Measurements from ENCODE around the gene METTL21A. TPM values are rescaled to one million over a fixed set of nuclear protein-coding genes. Genes with fewer than 3 reads are reported as not detected.
"Not testable (repeated sequence)": the region's sequence is repeated elsewhere in the genome, so short reads cannot be mapped to it uniquely, and the experiment has no call there.

METTL21A gene
- total RNA-seq, 2 experiments from 2014 or later: 18.6 to 19.0 TPM

DNA sequence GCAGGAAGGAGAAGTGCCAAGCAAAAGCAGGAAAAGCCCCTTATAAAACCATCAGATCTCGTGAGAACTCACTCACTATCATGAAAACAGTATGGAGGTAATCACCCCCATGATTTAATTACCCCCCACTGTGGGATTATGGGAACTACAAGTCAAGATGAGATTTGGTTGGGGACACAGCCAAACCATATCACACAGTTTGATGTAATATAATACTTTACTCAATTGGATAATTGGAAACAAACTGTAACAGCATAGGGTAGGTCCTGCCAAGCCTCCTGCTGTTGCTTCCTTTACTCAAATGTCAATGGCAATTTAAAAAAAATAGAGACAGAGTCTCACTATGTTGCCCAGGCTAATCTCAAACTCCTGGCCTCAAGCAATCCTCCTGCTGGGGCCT lies 15.5 kb upstream of the METTL21A start:
- intact Hi-C loops (cut with micrococcal nuclease): no loop called here
- DNase-seq: no peak
- H3K36me3 Mint-ChIP-seq (ENCODE audit: low read depth): no peaks in the 10 kb centered on the region
- no peak overlapping the region for H3K27ac Mint-ChIP-seq
- H3K9me3 Mint-ChIP-seq: peaks cover 14% of the 10 kb centered on the region
- no peaks in the 10 kb centered on the region for H3K27me3 Mint-ChIP-seq (ENCODE audit: low read depth)
- H3K4me1 Mint-ChIP-seq (ENCODE audit: low read depth): no peaks in the 10 kb centered on the region
- CTCF ChIA-PET: no interaction called here
- no peak overlapping the region for H3K4me3 Mint-ChIP-seq

DNA sequence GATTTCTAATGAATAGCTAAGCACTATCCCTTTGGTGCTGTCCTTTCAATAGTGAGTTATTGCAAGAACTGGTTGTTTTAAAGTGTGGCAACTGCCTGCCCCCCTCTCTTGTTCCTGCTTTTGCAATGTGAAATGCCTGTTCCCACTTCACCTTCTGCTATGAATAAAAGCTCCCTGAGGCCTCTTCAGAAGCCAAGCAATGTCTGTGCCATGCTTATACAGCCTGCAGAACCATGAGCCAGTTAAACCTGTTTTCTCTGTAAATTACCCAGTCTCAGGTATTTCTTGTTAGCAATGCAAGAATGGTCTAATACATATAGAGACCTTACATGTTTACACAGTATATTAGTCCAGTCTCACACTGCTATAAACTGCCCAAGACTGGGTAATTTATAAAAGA lies 15.0 kb upstream of the METTL21A start:
- H3K4me1 Mint-ChIP-seq (ENCODE audit: low read depth): no peaks in the 10 kb centered on the region
- H3K27me3 Mint-ChIP-seq (ENCODE audit: low read depth): no peaks in the 10 kb centered on the region
- CTCF ChIA-PET: no interaction called here

DNA sequence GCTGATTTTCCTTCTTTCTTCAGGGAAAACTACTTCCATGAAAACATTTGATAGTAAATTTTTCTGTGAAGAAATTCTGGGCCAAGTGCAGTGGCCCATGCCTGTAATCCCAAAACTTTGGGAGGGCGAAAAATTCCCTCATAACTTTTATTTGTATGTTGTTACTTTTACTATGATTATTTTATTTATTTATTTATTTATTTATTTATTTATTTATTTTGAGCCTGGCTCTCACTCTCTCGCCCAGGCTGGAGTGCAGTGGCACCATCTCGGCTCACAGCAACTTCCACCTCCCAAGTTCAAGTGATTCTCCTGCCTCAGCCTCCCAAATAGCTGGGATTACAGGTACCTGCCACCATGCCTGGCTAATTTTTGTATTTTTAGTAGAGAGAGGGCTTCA lies 14.1 kb upstream of the METTL21A start:
- H3K4me1 Mint-ChIP-seq (ENCODE audit: low read depth); H3K27ac Mint-ChIP-seq; intact Hi-C loops (cut with micrococcal nuclease); DNase-seq; H3K36me3 Mint-ChIP-seq (ENCODE audit: low read depth); H3K27me3 Mint-ChIP-seq (ENCODE audit: low read depth); H3K4me3 Mint-ChIP-seq: not testable (repeated sequence)
- CTCF ChIA-PET: interaction anchor here (1.3 kb wide), 1 partner anchor 13 kb away, joined by 3 read pairs; no protein-coding TSS in a partner anchor
- H3K9me3 Mint-ChIP-seq: peaks cover 14% of the 10 kb centered on the region

More for the DNA sequence above, 15.0 kb upstream of the METTL21A start:
- H3K4me3 Mint-ChIP-seq: no peak overlapping the region
- no peak for DNase-seq
- H3K9me3 Mint-ChIP-seq: peaks cover 14% of the 10 kb centered on the region
- H3K27ac Mint-ChIP-seq: no peak overlapping the region
- H3K36me3 Mint-ChIP-seq (ENCODE audit: low read depth): no peaks in the 10 kb centered on the region
- intact Hi-C loops (cut with micrococcal nuclease): no loop called here

DNA sequence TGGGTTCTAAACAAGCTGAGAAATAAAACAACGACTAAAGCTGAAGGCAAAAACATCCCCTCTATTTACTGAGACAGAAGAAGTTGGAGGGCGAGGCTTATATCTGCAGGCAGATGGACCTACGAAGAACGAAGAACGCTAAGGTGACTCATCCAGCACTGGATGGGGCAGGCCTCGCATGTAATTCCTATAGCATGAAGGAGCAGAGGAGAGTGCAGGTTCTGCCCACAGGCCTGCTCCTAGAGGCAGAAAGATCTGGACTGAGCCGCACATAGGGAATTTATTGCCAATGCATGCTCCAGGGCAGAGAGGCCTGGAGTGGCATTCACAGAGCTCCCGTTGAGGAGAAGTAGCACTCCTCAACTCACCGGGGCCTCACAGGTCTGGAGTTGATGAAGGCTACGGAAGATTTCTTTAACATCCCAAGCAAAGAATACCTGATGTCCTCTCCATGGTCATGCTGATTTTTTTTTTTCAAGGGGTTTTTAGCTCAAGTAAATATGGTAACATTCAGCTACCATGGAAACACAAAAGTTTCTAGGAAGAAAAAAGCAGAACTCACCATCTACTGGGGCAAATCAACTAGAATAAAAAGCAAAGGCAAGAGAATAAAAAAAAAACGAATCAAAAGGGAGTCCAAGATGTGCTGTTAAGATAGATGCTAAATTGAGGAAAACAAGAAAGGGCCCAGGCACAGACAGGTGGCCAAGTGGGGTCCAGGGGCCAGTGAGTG lies 10.4 kb upstream of the METTL21A start:
- Mint-ChIP-seq H3K4me1 (ENCODE audit: low read depth) (peaks cover 7% of the 10 kb centered on the region), H3K9me3 (peaks cover 7% of the 10 kb centered on the region), H3K4me3 (no peak overlapping the region), H3K27me3 (ENCODE audit: low read depth) (no peaks in the 10 kb centered on the region), H3K36me3 (ENCODE audit: low read depth) (no peaks in the 10 kb centered on the region), H3K27ac (no peak overlapping the region)
- intact Hi-C loops (cut with micrococcal nuclease): no loop called here
- no peak for DNase-seq
- CTCF ChIA-PET: interaction anchor here (1.1 kb wide), 1 partner anchor 12 kb away, joined by 5 read pairs; no protein-coding TSS in a partner anchor

DNA sequence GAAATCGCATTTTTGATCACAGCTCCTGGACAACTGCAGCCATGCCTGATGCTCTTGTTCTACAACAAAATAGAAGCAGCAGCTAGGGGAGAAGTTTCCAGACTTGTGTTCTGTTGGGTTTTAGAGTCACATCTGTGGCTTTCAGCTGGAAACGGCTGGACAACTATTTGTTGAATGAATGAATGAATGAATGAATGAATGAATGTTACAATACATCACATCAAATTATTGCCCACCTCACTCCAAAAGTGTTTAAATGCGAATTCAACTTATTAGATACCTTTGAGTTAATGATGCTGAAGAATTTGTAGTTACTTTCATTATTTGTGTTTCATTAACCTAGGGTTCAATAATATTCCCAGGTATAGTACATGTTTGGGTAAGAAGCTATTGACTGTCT lies 8.5 kb upstream of the METTL21A start:
- intact Hi-C loops (cut with micrococcal nuclease): no loop called here
- Mint-ChIP-seq H3K27me3 (ENCODE audit: low read depth) (no peaks in the 10 kb centered on the region), H3K27ac (no peak overlapping the region), H3K9me3 (no peaks in the 10 kb centered on the region), H3K4me3 (no peak overlapping the region), H3K36me3 (ENCODE audit: low read depth) (no peaks in the 10 kb centered on the region), H3K4me1 (ENCODE audit: low read depth) (peaks cover 7% of the 10 kb centered on the region)
- no peak for DNase-seq
- CTCF ChIA-PET: interaction anchor here (0.6 to 1.9 kb wide), 4 partner anchors 338 to 1290 kb away, joined by 3 to 4 read pairs (median 4); no protein-coding TSS in a partner anchor

DNA sequence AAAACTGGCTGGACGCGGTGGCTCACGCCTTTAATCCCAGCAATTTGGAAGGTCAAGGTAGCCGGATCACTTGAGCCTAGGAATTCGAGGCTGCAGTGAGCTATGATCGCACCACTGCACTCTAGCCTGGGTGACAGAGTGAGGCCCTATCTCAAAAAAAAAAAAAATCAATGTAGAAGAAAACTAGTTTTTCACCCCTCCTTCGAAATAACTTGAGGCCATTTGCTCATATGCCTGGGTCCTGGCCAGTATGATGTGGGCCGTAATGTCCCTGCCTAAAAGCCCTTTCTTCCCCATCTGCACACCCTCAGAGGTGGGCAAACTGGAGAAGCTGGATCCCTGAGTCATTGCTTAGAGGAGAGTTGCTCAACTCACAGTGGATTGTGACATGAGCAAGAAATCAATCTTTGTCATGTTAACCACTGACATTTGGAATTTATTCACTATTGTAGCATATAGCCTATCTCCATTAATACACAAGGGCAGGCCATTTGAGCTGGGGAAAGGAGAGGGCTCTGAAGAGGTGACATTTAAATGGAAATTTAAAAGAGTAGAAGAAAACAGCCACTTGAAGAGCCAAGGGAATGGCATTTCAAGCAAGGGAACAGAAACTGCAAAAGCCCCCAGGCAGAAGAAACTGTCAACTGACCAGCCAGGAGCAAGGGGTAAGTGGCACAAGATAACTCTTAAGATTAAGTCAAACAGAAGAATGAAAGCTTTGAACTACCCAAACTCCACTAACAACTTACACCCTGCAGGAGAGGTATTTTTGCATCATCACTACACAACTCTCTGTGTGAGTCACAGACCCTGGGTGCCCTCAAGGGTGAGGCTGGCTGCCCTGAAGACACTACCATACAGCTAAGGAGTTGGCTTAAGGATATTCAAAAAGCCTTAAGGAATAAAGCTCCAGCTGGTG lies 7.6 kb upstream of the METTL21A start:
- H3K9me3 Mint-ChIP-seq: no peaks in the 10 kb centered on the region
- no peaks in the 10 kb centered on the region for H3K36me3 Mint-ChIP-seq (ENCODE audit: low read depth)
- no peak overlapping the region for H3K4me3 Mint-ChIP-seq
- no peak overlapping the region for H3K27ac Mint-ChIP-seq
- CTCF ChIA-PET: interaction anchor here (0.6 to 1.9 kb wide), 5 partner anchors 111 to 1291 kb away, joined by 3 to 6 read pairs (median 3); no protein-coding TSS in a partner anchor
- intact Hi-C loops (cut with micrococcal nuclease): no loop called here
- DNase-seq: peak; percentile 28
- H3K4me1 Mint-ChIP-seq (ENCODE audit: low read depth): peaks cover 7% of the 10 kb centered on the region
- no peaks in the 10 kb centered on the region for H3K27me3 Mint-ChIP-seq (ENCODE audit: low read depth)

DNA sequence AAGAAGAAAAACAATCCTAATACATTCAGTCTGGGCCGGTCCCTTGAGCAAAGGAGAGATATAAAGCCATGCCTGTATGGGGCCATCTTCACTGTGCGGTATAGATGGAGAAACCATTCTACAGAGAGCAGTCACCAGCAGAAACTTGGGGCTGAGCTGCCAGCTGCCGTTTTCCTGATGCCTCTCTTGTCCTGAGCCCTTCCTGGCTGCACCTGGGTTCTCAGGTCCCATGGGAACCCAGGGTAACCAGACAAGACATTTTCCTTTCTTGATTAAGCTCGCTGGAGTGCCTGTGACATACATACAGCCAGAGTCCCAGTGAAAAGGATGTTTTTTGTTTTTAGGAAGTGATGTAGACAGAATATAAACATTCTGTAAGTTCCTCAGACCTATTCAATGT lies 5.3 kb upstream of the METTL21A start:
- Mint-ChIP-seq H3K4me1 (ENCODE audit: low read depth) (peaks cover 24% of the 10 kb centered on the region), H3K27ac (no peak overlapping the region), H3K4me3 (no peak overlapping the region), H3K9me3 (no peaks in the 10 kb centered on the region), H3K27me3 (ENCODE audit: low read depth) (no peaks in the 10 kb centered on the region), H3K36me3 (ENCODE audit: low read depth) (no peaks in the 10 kb centered on the region)
- intact Hi-C loops (cut with micrococcal nuclease): no loop called here
- CTCF ChIA-PET: interaction anchor here (1.5 kb wide), 1 partner anchor 410 kb away, joined by 5 read pairs; no protein-coding TSS in a partner anchor
- DNase-seq: no peak

DNA sequence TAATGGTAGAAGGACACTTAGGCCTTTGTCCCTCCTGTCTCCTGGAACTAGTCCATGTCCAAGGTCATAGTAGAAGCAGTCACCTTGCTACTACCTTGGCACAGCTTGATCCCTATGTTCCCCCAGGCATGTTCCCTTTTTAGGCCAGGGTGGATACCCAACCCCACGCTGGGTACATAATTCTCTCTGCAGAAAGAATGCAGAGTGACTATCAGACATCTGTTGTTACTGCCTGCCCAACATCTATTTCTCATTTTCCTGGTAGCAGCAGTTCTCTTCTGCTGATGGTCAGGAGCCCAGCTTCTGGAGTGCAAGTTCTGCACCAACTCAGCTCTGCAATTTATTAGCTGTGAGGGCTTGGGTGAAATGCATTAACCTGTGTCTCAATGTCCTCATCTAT lies 4.4 kb upstream of the METTL21A start:
- DNase-seq: no peak
- Mint-ChIP-seq H3K27me3 (ENCODE audit: low read depth) (no peaks in the 10 kb centered on the region), H3K9me3 (no peaks in the 10 kb centered on the region), H3K4me1 (ENCODE audit: low read depth) (peaks cover 24% of the 10 kb centered on the region), H3K36me3 (ENCODE audit: low read depth) (no peaks in the 10 kb centered on the region), H3K27ac (no peak overlapping the region), H3K4me3 (no peak overlapping the region)
- CTCF ChIA-PET: interaction anchor here (0.7 to 2.2 kb wide), 5 partner anchors 53 to 443 kb away, joined by 3 to 5 read pairs (median 4); no protein-coding TSS in a partner anchor
- intact Hi-C loops (cut with micrococcal nuclease): loop anchor here (5.0 kb wide), 1 partner anchor 297 kb away; no protein-coding TSS in a partner anchor

DNA sequence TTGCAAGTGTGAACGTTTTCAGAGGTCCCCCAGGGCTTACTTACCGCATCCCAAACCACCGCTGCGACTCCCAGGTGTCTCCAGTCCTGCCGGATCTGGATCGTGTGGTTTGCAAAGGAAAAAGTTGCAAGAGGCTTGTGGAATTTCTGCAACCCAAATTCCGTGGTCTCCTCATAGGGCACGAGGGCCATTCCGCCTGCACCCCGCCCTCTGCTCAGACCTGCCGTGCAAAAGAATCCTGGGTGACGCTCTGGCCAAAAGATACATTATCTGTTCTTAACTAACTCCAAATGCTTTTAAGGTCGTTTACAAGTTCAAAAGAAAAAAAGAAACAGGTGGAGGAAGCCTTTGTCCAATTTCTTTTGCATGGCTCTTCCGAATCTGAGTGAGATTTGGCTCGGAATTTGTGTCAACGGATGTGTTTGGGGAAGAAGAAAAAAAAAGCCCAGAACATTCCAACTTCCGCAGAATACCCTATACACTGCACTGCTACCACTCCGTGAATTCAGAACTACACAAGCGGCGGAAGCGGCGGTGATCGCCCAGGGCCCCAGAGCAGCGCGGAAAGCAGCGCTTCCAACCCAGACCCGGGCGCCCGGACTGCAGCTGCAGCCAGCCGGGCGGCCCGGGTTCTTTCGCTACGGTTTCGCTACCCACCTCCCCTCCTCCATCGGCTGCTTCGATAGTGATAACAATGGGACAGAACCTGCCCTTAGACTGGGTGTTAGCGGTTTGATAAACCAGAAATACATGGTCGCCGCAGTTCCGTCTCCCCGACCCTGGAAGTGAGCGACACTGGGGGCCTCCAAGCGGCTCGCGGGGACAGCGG lies 795 bp downstream of the METTL21A start:
- Mint-ChIP-seq H3K4me3 (peak overlapping the region; percentile 88), H3K27me3 (ENCODE audit: low read depth) (no peaks in the 10 kb centered on the region), H3K27ac (peak overlapping the region; percentile 88), H3K36me3 (ENCODE audit: low read depth) (peaks cover 39% of the 10 kb centered on the region), H3K9me3 (no peaks in the 10 kb centered on the region), H3K4me1 (ENCODE audit: low read depth) (peaks cover 62% of the 10 kb centered on the region)
- intact Hi-C loops (cut with micrococcal nuclease): loop anchor here (1.0 to 5.0 kb wide), 10 partner anchors 87 to 1465 kb away; partner anchors contain the start of genes CCNYL1, CREB1, EEF1B2 and FASTKD2
- CTCF ChIA-PET: interaction anchor here (0.6 to 1.4 kb wide), 3 partner anchors 17 to 87 kb away, joined by 3 to 6 read pairs (median 3); partner anchors contain the start of gene CCNYL1
- DNase-seq: peak; percentile 74

DNA sequence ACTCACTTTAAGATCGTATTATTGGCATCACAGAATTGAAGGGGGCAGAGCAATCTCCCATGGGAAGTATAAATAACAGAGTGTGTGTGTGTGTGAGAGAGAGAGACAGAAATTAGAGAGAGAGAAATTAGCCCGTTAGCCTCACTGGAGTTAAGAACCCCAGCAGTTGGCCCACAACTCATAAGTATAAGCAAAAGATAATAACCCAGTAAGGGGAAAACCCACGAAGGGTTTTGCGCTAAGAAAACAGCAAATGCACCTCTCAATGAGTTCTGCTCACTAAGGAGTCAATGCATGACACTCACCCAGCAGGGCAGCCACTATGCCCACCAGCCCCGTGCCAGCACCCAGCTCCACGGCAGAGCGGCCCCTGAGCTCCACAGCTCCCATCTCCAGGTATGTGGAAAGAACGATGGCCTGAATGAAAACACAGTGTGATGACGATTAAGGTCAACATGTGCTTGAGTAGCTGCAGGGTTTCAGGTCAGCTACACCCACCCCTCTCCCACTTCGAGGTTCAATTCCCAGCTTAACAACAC lies 3.6 kb downstream of the METTL21A start:
- Mint-ChIP-seq H3K4me3 (no peak overlapping the region), H3K27me3 (ENCODE audit: low read depth) (no peaks in the 10 kb centered on the region), H3K4me1 (ENCODE audit: low read depth) (peaks cover 60% of the 10 kb centered on the region), H3K27ac (peak overlapping the region; percentile 1), H3K36me3 (ENCODE audit: low read depth) (peaks cover 57% of the 10 kb centered on the region), H3K9me3 (no peaks in the 10 kb centered on the region)
- CTCF ChIA-PET: interaction anchor here (1.1 kb wide), 1 partner anchor 413 kb away, joined by 4 read pairs; no protein-coding TSS in a partner anchor
- intact Hi-C loops (cut with micrococcal nuclease): no loop called here
- peak; percentile 12 for DNase-seq

DNA sequence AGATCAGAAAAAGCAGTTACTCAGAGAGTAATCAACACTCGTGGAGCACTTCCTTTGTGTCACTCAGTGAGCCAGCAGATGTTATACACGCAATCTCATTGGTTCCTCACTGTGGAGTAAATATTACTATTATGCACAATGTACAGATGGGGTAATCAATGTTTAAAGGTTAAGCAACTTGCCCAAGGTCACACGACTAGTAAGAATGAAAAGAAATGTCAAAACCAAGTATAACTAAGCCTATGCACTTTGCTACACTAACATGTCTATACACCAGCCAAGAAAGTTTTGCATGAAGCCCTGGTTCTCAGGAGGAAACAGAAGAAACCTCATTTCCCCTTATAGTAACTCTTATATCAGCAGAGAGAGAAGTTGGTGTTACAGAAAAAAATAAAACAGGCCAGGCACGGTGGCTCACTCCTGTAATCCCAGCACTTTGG lies 5.4 kb downstream of the METTL21A start:
- Mint-ChIP-seq H3K9me3 (no peaks in the 10 kb centered on the region), H3K27ac (peak overlapping the region; percentile 73), H3K4me3 (no peak overlapping the region), H3K27me3 (ENCODE audit: low read depth) (no peaks in the 10 kb centered on the region), H3K36me3 (ENCODE audit: low read depth) (peaks cover 66% of the 10 kb centered on the region), H3K4me1 (ENCODE audit: low read depth) (peaks cover 52% of the 10 kb centered on the region)
- DNase-seq: no peak
- CTCF ChIA-PET: no interaction called here
- intact Hi-C loops (cut with micrococcal nuclease): no loop called here
